ENCODE measurements around the gene OR1A1. TPM values are rescaled to one million over a fixed set of nuclear protein-coding genes. Genes with fewer than 3 reads are reported as not detected.

Gene OR1A1
- total RNA-seq, result not detected

- WGBS, 2 donors, result 59 to 63% methylated on average over 7 of the region's 7 CpGs
- Histone ChIP-seq H3K36me3 (no peaks in the 10 kb centered on the region), H3K4me1 (no peaks in the 10 kb centered on the region), H3K27ac (no peak within 1 kb of the TSS), H3K27me3 (no peaks in the 10 kb centered on the region), H3K9me3 (no peaks in the 10 kb centered on the region), H3K4me3 (replicated peaks in 1 of 3) (no peak within 1 kb of the TSS)
- TF ChIP-seq CTCF (IDR thresholded peaks at IDR 0.05), result no peak
- TF ChIP-seq POLR2A (IDR thresholded peaks at IDR 0.05), result no peak
- intact Hi-C loops (cut with DNase I), result no loop called here
- no peak for DNase-seq
Measured at GRCh38 chr17:3207367-3207766, at the start of gene OR1A1. Gene OR1A1, plus strand, starts transcription at chr17:3207667. Its CDS starts 7,954 bp downstream, at chr17:3215621.

GRCh38 chr17:3167574-3167973 lies 39.9 kb upstream of the OR1A1 start:
- 62 to 67% methylated on average over 5 of the region's 5 CpGs for WGBS, 2 donors
- H3K27me3 ChIP-seq, result no peaks in the 10 kb centered on the region
- no peaks in the 10 kb centered on the region for H3K9me3 ChIP-seq
- no peaks in the 10 kb centered on the region for H3K36me3 ChIP-seq
- no peak overlapping the region for H3K27ac ChIP-seq
- intact Hi-C loops (cut with DNase I), result no loop called here
- no peaks in the 10 kb centered on the region for H3K4me1 ChIP-seq
- no peak overlapping the region for H3K4me3 ChIP-seq (replicated peaks in 1 of 3)
- DNase-seq, result no peak
- TF ChIP-seq POLR2A (IDR thresholded peaks at IDR 0.05) (no peak), CTCF (IDR thresholded peaks at IDR 0.05) (no peak)

- Histone ChIP-seq H3K27ac (no peak overlapping the region), H3K4me3 (replicated peaks in 1 of 3) (no peak overlapping the region), H3K9me3 (no peaks in the 10 kb centered on the region), H3K27me3 (no peaks in the 10 kb centered on the region), H3K36me3 (no peaks in the 10 kb centered on the region), H3K4me1 (no peaks in the 10 kb centered on the region)
- WGBS, 2 donors, result 16 to 33% methylated on average over 4 of the region's 4 CpGs
- DNase-seq, result no peak
- intact Hi-C loops (cut with DNase I), result no loop called here
- TF ChIP-seq POLR2A (IDR thresholded peaks at IDR 0.05) (no peak), CTCF (IDR thresholded peaks at IDR 0.05) (no peak)
Measured at GRCh38 chr17:3189961-3190360, 17.5 kb upstream of the OR1A1 start.

- no peaks in the 10 kb centered on the region for H3K27me3 ChIP-seq
- H3K27ac ChIP-seq, result no peak within 1 kb of the TSS
- intact Hi-C loops (cut with DNase I), result no loop called here
- no peak within 1 kb of the TSS for H3K4me3 ChIP-seq (replicated peaks in 1 of 3)
- H3K9me3 ChIP-seq, result no peaks in the 10 kb centered on the region
- no peaks in the 10 kb centered on the region for H3K36me3 ChIP-seq
- H3K4me1 ChIP-seq, result no peaks in the 10 kb centered on the region
- no peak for TF ChIP-seq POLR2A (IDR thresholded peaks at IDR 0.05)
- no peak for TF ChIP-seq CTCF (IDR thresholded peaks at IDR 0.05)
- no peak for DNase-seq
- 72 to 79% methylated on average over 4 of the region's 4 CpGs for WGBS, 2 donors
Measured at GRCh38 chr17:3197219-3197618, 10.2 kb upstream of the OR1A1 start, which contains the start of gene OR1A2. Gene OR1A2, plus strand, starts transcription at chr17:3197519. Its CDS starts 0 bp downstream, at chr17:3197519.

GRCh38 chr17:3208484-3208883 lies 1.0 kb downstream of the OR1A1 start:
- H3K27ac ChIP-seq, result no peak overlapping the region
- H3K9me3 ChIP-seq, result no peaks in the 10 kb centered on the region
- H3K4me3 ChIP-seq (replicated peaks in 1 of 3), result no peak overlapping the region
- no peak for TF ChIP-seq CTCF (IDR thresholded peaks at IDR 0.05)
- intact Hi-C loops (cut with DNase I), result no loop called here
- WGBS, 2 donors, result 90 to 95% methylated on average over 6 of the region's 6 CpGs
- H3K4me1 ChIP-seq, result no peaks in the 10 kb centered on the region
- DNase-seq, result no peak
- H3K36me3 ChIP-seq, result no peaks in the 10 kb centered on the region
- no peaks in the 10 kb centered on the region for H3K27me3 ChIP-seq
